Fibroblast of mammary gland (primary cell): ENCODE results near the gene PPP1R10.

Experiments
- DNase-seq: peaks from one replicate; pipeline ENCODE4 v3.0.0-alpha.2; 2010; ENCODE audit warnings: low read depth
- H3K4me3 ChIP-seq: 2 replicates; pipeline ENCODE4 v1.5.1; 2011; ENCODE audit warnings: low read depth, mild to moderate bottlenecking, low read length, moderate library complexity; ENCODE audit not compliant: control insufficient read depth
- TF ChIP-seq, protein P1 (sequence below): conservative IDR thresholded peaks from 2 replicates; pipeline ENCODE4 v1.5.1; 2011; ENCODE audit warnings: low read depth, low read length, inconsistent platforms; ENCODE audit not compliant: control insufficient read depth, insufficient read depth

The PPP1R10 gene

DNA sequence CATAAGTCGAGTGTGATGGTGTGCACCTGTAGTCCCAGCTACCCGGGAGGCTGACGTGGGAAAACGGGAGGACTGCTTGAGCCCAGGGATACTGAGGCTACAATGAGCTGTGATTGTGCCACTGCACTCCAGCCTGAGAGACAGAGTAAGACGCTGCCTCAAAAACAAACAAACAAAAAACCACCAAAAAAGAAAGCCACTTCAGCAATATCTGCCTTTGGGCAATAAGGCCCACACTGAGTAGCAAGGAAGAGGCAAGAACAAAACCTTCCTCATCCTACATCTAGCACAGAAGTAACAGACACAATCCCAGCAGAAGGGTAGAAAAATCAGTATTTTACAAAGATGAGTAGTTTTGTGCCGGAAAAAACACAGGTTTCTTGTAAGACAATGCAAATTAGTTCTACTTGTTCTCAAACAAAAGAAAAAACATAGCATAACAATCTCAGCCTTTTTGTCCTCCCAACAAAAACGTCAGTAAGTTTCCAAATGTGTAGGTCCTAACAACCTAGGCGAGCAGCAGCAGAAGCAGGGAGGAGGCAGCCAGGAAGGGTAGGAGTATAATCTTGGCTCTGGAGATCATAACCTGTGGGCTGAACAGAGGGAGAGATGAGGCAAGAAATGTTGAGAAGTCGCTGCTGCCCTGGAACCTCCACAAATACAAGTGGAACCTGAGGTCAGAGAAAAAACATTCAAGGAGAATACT lies 5.7 kb downstream of the PPP1R10 start:
- H3K4me3 ChIP-seq, result no peak overlapping the region
- DNase-seq, result no peak
- TF ChIP-seq, protein P1, sequence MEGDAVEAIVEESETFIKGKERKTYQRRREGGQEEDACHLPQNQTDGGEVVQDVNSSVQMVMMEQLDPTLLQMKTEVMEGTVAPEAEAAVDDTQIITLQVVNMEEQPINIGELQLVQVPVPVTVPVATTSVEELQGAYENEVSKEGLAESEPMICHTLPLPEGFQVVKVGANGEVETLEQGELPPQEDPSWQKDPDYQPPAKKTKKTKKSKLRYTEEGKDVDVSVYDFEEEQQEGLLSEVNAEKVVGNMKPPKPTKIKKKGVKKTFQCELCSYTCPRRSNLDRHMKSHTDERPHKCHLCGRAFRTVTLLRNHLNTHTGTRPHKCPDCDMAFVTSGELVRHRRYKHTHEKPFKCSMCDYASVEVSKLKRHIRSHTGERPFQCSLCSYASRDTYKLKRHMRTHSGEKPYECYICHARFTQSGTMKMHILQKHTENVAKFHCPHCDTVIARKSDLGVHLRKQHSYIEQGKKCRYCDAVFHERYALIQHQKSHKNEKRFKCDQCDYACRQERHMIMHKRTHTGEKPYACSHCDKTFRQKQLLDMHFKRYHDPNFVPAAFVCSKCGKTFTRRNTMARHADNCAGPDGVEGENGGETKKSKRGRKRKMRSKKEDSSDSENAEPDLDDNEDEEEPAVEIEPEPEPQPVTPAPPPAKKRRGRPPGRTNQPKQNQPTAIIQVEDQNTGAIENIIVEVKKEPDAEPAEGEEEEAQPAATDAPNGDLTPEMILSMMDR, result no peak

DNA sequence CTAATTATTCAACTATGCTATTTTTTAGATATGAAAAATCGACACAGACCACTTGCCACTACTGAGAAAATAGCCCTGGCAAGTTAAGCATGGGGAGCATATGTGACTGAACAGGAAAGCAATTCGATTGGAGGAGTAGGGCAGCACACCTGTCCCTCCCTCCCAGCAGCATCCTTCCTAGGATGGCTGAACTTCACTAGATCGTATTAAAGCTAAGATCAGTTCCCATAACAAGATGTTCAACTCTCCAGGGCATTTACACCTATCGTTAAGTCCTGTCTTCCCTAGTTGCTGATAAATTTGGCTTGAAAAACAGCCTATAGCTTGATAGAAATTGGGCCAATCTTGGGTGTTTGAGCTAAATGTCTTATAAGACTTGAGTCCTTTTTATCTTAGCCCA lies 7.0 kb downstream of the PPP1R10 start:
- H3K4me3 ChIP-seq, result no peak overlapping the region
- TF ChIP-seq, protein P1, result no peak
- no peak for DNase-seq

DNA sequence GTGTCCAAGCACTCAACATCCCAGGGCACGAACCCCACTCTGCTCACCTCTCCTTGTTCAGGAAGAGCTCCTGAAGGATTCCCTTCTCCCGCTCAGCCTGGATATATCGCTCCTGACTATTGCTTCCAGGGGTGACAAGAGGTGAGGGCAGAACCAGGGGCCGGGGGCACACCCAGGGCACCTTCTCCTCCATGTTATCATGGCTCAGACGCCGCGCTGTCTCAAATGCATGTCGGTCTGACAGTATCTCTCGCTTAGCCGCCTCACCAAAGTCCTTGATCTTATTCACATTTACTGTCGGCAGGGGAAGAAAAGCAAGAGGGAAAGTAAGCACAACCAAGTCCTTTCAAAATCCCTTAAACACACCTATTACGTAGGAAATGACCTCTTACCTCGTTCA lies 13.1 kb downstream of the PPP1R10 start:
- no peak overlapping the region for H3K4me3 ChIP-seq
- TF ChIP-seq, protein P1, result no peak
- no peak for DNase-seq

DNA sequence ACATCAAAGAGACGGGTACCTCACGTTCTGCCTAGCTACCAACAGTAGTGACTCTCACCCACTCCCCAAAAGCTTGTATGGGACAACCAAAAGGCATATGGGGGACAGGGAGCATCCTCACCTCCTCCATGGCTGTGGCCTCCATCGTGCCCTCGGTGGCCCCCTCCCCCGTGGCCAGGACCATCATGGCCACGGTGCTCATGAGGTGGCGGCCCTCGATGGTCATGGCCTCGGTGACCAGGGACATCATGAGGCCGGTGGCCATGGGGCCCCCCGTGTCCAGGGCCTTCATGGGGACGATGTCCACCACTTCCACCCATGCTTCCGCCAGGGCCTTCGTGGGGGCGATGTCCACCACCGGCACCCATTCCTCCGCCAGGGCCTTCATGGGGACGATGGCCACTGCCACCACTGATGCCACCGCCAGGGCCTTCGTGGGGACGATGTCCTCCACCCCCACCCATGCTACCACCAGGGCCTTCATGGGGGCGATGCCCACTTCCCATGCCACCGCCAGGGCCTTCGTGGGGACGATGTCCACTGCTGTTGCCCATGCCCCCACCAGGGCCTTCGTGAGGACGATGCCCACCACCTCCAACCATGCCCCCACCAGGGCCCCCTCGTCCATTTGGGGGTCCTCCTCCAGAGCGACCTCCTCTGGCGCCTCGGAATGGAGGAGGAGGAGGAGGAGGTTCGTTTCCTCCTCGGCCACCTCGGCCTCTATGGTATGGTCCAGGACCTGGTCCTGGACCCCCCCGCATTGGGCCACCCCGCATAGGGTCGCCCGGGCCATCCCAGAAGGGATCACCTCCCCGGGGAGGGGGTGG lies 15.0 kb downstream of the PPP1R10 start:
- TF ChIP-seq, protein P1, result no peak

GRCh38 chr6:30601436-30601814 lies 15.6 kb downstream of the PPP1R10 start:
- no peak overlapping the region for H3K4me3 ChIP-seq
- TF ChIP-seq, protein P1, result no peak
- DNase-seq, result no peak

More for the DNA sequence above, 15.0 kb downstream of the PPP1R10 start:
- no peak for DNase-seq
- H3K4me3 ChIP-seq, result no peak overlapping the region

GRCh38 chr6:30600451-30600961 lies 16.5 kb downstream of the PPP1R10 start:
- TF ChIP-seq, protein P1, result no peak
- H3K4me3 ChIP-seq, result no peak overlapping the region

More at GRCh38 chr6:30600451-30600961, 16.5 kb downstream of the PPP1R10 start:
- DNase-seq, result no peak
